ENCODE results near the gene SPINT1.
A peak's percentile ranks its signal among the peaks of the same experiment; 100 is the strongest.
"Not testable (repeated sequence)": the region's sequence is repeated elsewhere in the genome, so short reads cannot be mapped to it uniquely, and the experiment has no call there.

The SPINT1 gene

DNA sequence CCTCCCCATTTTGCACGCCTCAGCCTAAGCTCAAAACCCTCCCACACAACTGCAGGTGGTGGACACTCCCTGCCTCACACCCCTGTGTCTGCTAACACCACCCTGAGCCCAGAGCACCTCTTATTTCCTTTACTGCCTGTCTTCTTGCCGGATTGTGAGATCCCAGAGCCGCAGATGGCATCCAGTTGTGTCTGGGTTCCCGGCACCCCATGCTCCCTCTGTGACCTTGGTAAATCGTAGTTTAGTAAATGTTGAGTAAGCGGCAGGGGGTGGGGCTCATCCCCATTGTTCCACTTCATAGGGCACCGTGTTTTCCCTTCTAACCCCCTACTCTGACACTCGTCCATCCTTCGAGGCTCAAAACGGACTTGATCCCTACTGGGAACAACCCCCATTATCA, 14.9 kb downstream of the SPINT1 start (continued):
- TF ChIP-seq, protein P1, sequence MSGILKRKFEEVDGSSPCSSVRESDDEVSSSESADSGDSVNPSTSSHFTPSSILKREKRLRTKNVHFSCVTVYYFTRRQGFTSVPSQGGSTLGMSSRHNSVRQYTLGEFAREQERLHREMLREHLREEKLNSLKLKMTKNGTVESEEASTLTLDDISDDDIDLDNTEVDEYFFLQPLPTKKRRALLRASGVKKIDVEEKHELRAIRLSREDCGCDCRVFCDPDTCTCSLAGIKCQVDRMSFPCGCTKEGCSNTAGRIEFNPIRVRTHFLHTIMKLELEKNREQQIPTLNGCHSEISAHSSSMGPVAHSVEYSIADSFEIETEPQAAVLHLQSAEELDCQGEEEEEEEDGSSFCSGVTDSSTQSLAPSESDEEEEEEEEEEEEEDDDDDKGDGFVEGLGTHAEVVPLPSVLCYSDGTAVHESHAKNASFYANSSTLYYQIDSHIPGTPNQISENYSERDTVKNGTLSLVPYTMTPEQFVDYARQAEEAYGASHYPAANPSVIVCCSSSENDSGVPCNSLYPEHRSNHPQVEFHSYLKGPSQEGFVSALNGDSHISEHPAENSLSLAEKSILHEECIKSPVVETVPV (CRISPR knock-in tag; IDR thresholded peaks at IDR 0.05), result no peak
- TF ChIP-seq ZNF70 (CRISPR knock-in tag; IDR thresholded peaks at IDR 0.05), result no peak

DNA sequence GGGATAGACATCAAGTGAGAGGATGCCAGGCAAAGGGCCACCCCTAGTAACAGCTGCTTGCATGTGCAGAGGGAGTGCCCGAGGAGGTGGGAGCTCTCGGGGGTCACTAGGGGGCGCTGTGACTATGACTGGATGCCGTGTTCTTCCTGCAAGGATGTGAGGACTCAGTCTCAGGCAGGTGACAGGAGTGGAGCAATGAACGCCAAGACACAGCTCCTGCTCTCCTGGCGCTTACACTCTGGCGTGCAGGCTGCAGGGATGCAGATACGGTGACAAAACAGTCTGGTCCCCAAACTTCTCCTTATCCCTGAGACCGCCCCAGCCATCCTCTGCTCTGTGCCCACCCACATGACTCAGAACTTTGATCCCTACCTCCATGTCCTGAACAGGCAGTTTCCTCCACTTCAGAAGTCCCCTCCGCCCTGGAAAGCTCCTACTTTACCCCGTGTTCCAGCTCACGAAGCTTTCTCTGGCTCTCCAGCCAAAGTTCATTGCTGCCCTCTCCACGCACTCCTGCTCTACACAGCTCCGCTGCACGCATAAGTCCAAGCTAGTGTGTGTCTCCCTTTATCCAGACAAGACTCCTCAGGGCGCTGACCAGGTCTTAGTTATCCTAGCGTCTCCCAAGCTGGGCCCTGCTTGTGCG, 15.5 kb downstream of the SPINT1 start:
- no peak for TF ChIP-seq TOX (CRISPR knock-in tag; IDR thresholded peaks at IDR 0.05; ENCODE audit: borderline replicate concordance)
- no peak for TF ChIP-seq ISL1 (CRISPR knock-in tag; IDR thresholded peaks at IDR 0.05)
- TF ChIP-seq ZFP30 (CRISPR knock-in tag; IDR thresholded peaks at IDR 0.05), result no peak
- TF ChIP-seq, protein P2, sequence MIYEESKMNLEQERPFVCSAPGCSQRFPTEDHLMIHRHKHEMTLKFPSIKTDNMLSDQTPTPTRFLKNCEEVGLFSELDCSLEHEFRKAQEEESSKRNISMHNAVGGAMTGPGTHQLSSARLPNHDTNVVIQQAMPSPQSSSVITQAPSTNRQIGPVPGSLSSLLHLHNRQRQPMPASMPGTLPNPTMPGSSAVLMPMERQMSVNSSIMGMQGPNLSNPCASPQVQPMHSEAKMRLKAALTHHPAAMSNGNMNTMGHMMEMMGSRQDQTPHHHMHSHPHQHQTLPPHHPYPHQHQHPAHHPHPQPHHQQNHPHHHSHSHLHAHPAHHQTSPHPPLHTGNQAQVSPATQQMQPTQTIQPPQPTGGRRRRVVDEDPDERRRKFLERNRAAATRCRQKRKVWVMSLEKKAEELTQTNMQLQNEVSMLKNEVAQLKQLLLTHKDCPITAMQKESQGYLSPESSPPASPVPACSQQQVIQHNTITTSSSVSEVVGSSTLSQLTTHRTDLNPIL (CRISPR knock-in tag; IDR thresholded peaks at IDR 0.05; ENCODE audit: low read depth), result no peak
- no peak for TF ChIP-seq ARNTL (CRISPR knock-in tag; IDR thresholded peaks at IDR 0.05; ENCODE audit: borderline replicate concordance, low read depth)
- TF ChIP-seq, protein P3, sequence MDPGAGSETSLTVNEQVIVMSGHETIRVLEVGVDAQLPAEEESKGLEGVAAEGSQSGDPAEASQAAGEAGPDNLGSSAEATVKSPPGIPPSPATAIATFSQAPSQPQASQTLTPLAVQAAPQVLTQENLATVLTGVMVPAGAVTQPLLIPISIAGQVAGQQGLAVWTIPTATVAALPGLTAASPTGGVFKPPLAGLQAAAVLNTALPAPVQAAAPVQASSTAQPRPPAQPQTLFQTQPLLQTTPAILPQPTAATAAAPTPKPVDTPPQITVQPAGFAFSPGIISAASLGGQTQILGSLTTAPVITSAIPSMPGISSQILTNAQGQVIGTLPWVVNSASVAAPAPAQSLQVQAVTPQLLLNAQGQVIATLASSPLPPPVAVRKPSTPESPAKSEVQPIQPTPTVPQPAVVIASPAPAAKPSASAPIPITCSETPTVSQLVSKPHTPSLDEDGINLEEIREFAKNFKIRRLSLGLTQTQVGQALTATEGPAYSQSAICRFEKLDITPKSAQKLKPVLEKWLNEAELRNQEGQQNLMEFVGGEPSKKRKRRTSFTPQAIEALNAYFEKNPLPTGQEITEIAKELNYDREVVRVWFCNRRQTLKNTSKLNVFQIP (CRISPR knock-in tag; IDR thresholded peaks at IDR 0.05; ENCODE audit: borderline replicate concordance, low read depth), result no peak
- no peak for TF ChIP-seq TCF4 (CRISPR knock-in tag; IDR thresholded peaks at IDR 0.05; ENCODE audit: borderline replicate concordance)
- TF ChIP-seq ZNF8 (CRISPR knock-in tag; IDR thresholded peaks at IDR 0.05), result no peak
- TF ChIP-seq SNAI2 (CRISPR knock-in tag; IDR thresholded peaks at IDR 0.05), result no peak
- no peak for TF ChIP-seq ZNF565 (CRISPR knock-in tag; conservative IDR thresholded peaks at IDR 0.05; ENCODE audit: low read depth)
- no peak for TF ChIP-seq BACH2 (CRISPR knock-in tag; IDR thresholded peaks at IDR 0.05; ENCODE audit: borderline replicate concordance)
- TF ChIP-seq PPARA (CRISPR knock-in tag; IDR thresholded peaks at IDR 0.05; ENCODE audit: borderline replicate concordance), result no peak
- TF ChIP-seq, protein P4, sequence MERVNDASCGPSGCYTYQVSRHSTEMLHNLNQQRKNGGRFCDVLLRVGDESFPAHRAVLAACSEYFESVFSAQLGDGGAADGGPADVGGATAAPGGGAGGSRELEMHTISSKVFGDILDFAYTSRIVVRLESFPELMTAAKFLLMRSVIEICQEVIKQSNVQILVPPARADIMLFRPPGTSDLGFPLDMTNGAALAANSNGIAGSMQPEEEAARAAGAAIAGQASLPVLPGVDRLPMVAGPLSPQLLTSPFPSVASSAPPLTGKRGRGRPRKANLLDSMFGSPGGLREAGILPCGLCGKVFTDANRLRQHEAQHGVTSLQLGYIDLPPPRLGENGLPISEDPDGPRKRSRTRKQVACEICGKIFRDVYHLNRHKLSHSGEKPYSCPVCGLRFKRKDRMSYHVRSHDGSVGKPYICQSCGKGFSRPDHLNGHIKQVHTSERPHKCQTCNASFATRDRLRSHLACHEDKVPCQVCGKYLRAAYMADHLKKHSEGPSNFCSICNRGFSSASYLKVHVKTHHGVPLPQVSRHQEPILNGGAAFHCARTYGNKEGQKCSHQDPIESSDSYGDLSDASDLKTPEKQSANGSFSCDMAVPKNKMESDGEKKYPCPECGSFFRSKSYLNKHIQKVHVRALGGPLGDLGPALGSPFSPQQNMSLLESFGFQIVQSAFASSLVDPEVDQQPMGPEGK (CRISPR knock-in tag; IDR thresholded peaks at IDR 0.05; ENCODE audit: borderline replicate concordance), result no peak
- no peak for TF ChIP-seq ZFP3 (CRISPR knock-in tag; IDR thresholded peaks at IDR 0.05)
- TF ChIP-seq, protein P5, sequence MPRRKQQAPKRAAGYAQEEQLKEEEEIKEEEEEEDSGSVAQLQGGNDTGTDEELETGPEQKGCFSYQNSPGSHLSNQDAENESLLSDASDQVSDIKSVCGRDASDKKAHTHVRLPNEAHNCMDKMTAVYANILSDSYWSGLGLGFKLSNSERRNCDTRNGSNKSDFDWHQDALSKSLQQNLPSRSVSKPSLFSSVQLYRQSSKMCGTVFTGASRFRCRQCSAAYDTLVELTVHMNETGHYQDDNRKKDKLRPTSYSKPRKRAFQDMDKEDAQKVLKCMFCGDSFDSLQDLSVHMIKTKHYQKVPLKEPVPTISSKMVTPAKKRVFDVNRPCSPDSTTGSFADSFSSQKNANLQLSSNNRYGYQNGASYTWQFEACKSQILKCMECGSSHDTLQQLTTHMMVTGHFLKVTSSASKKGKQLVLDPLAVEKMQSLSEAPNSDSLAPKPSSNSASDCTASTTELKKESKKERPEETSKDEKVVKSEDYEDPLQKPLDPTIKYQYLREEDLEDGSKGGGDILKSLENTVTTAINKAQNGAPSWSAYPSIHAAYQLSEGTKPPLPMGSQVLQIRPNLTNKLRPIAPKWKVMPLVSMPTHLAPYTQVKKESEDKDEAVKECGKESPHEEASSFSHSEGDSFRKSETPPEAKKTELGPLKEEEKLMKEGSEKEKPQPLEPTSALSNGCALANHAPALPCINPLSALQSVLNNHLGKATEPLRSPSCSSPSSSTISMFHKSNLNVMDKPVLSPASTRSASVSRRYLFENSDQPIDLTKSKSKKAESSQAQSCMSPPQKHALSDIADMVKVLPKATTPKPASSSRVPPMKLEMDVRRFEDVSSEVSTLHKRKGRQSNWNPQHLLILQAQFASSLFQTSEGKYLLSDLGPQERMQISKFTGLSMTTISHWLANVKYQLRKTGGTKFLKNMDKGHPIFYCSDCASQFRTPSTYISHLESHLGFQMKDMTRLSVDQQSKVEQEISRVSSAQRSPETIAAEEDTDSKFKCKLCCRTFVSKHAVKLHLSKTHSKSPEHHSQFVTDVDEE (CRISPR knock-in tag; IDR thresholded peaks at IDR 0.05), result no peak
- no peak for TF ChIP-seq ZC3H10 (CRISPR knock-in tag; IDR thresholded peaks at IDR 0.05)
- TF ChIP-seq ESRRG (CRISPR knock-in tag; IDR thresholded peaks at IDR 0.05), result no peak
- TF ChIP-seq, protein P1 (CRISPR knock-in tag; IDR thresholded peaks at IDR 0.05), result no peak
- no peak for TF ChIP-seq OSR1 (CRISPR knock-in tag; IDR thresholded peaks at IDR 0.05)
- peak; percentile 91 for ATAC-seq

DNA sequence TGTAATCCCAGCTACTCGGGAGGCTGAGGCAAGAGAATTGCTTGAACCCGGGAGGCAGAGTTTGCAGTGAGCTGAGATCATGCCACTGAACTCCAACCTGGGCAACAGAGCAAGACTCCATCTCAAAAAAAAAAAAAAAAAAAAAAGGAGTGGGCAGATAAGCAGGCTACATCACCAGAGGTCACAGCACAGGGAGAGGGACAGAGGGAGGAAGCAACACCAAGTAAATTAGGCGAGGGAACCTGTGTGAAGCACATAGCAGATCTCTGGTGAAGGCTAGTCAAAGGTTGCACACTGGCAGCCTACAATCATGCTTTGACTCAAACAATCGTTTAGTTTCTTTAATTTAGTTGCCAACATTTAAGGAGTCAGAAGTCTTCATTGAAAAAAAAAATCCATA, 17.3 kb downstream of the SPINT1 start:
- not testable (repeated sequence) for ATAC-seq

Measured in SK-N-SH treated with all-trans-retinoic acid at 6 μM for 48 hours (cell line).